Left lung (tissue), 14 donors: ENCODE data around the gene ANKRD12. TPM values are rescaled to one million over a fixed set of nuclear protein-coding genes. Genes with fewer than 3 reads are reported as not detected.
"Not testable (repeated sequence)": the region's sequence is repeated elsewhere in the genome, so short reads cannot be mapped to it uniquely, and the experiment has no call there.

ENCODE experiments used
- ATAC-seq: fragments of 200-7000 bp; cut with Tn5 transposase; one replicate; pipeline ENCODE4 v1.9.1; 2020; ENCODE audit warnings: moderate library complexity
- DNase-seq, 4 donors: peaks; one replicate each; pipeline ENCODE4 v3.0.0-alpha.2; 2013 to 2020
- H3K27ac ChIP-seq, 2 donors: fragments of 200-600 bp; sonication (generic) in 1 of 2; one replicate each; pipeline versions ENCODE4 v1.5.0 to v1.8.0; 2020 to 2021
- H3K27me3 ChIP-seq, 2 donors: fragments of 200-600 bp; sonication (generic) in 1 of 2; one replicate each; pipeline versions ENCODE4 v1.5.0 to v1.8.0; 2020 to 2021
- H3K36me3 ChIP-seq, 2 donors: fragments of 200-600 bp; sonication (generic) in 1 of 2; one replicate each; pipeline versions ENCODE4 v1.5.0 to v1.8.0; 2020 to 2021
- H3K4me1 ChIP-seq, 2 donors: fragments of 200-600 bp; one replicate each; pipeline ENCODE4 v1.8.0; 2021
- H3K4me3 ChIP-seq, 2 donors: fragments of 200-600 bp; sonication (generic) in 1 of 2; one replicate each; pipeline versions ENCODE4 v1.5.0 to v1.8.0; 2020 to 2021; ENCODE audit warnings: mild to moderate bottlenecking in 1 of 2
- H3K9me3 ChIP-seq, 2 donors: fragments of 200-600 bp; sonication (generic) in 1 of 2; one replicate each; pipeline versions ENCODE4 v1.5.0 to v1.8.0; 2020 to 2021
- CTCF ChIP-seq, 2 donors: fragments of 200-600 bp; sonication (generic) in 1 of 2; IDR thresholded peaks; one replicate each; pipeline versions ENCODE4 v1.5.0 to v1.8.0; 2021; ENCODE audit warnings: antibody characterized with exemption in 2 of 2
- intact Hi-C, 2 donors: fragments of 100-400 bp; cut with DNase I; formaldehyde crosslinking; loops; one replicate each; pipeline versions ENCODE4 v1.11.2 to v1.14.2; 2022
- long read RNA-seq, 12 donors: library from polyadenylated mRNA in 2 of 12; unstranded in 2 of 12; transcript quantifications; one replicate each; pipeline ENCODE4 v2.0.0 and lab custom pipeline, GENCODE V29; 2019 to 2026
- polyA plus RNA-seq, 6 donors: library from polyadenylated mRNA; unstranded; fragments of 120-200 nt; gene quantifications; one replicate each; pipeline ENCODE4 v1.2.1, GENCODE V29; 2013; ENCODE audit not compliant: insufficient read length in 6 of 6
- total RNA-seq, 2 donors: library from RNA; stranded (reverse); fragmentation: NEBNext Ultra II Directional; extraction: Animal tissue kit (Norgen Biotek cat#: 25700); gene quantifications; one replicate each; pipeline ENCODE4 v1.2.1, GENCODE V29; 2021
- donor health status: DM: no; HTN: yes; CAD: no.
- donor health status: DM: no; HTN: no; CAD: no.

ANKRD12 gene
- total RNA-seq, result 10 to 100 TPM; 47.6 to 64.3 TPM
- polyA plus RNA-seq, result 10 to 100 TPM; 20.0 to 34.2 (median 30.9) TPM
- long read RNA-seq, donor 1, partial matches to known transcripts, result 45 of 45 reads
- long read RNA-seq, donor 1, other reads (novel, unspliced or antisense), result 0 of 45 reads
- long read RNA-seq, donor 2, partial matches to known transcripts, result 25 of 25 reads
- long read RNA-seq, donor 2, other reads (novel, unspliced or antisense), result 0 of 25 reads
- long read RNA-seq, donor 3, partial matches to known transcripts, result 0 of 9 reads
- long read RNA-seq, donor 3, other reads (novel, unspliced or antisense), result 8 of 9 reads
- long read RNA-seq, donor 4, partial matches to known transcripts, result 10 of 31 reads
- long read RNA-seq, donor 4, other reads (novel, unspliced or antisense), result 21 of 31 reads
- long read RNA-seq, donor 5, result 0 reads
- long read RNA-seq, donor 6, partial matches to known transcripts, result 0 of 1 reads
- long read RNA-seq, donor 6, other reads (novel, unspliced or antisense), result 0 of 1 reads
- long read RNA-seq, donor 7, partial matches to known transcripts, result 0 of 1 reads
- long read RNA-seq, donor 7, other reads (novel, unspliced or antisense), result 0 of 1 reads
- long read RNA-seq, donor 8, result 0 reads
- long read RNA-seq, donor 9, result 0 reads
- long read RNA-seq, donor 10, partial matches to known transcripts, result 4 of 29 reads
- long read RNA-seq, donor 10, other reads (novel, unspliced or antisense), result 25 of 29 reads
- long read RNA-seq, donor 11, result 0 reads
- long read RNA-seq, donor 12, partial matches to known transcripts, result 0 of 9 reads
- long read RNA-seq, donor 12, other reads (novel, unspliced or antisense), result 9 of 9 reads

- peaks cover 0 to 33% of the 10 kb centered on the region in 2 donors for H3K36me3 ChIP-seq
- intact Hi-C loops, result no loop called here
- peak within 1 kb of the TSS; percentile 99 for H3K27ac ChIP-seq
- H3K9me3 ChIP-seq, result no peaks in the 10 kb centered on the region
- peaks cover 18 to 68% of the 10 kb centered on the region in 2 donors for H3K4me1 ChIP-seq
- DNase-seq, result peak; percentile 98 to 99 (median 99)
- peak within 1 kb of the TSS; percentile 78 to 80 for H3K4me3 ChIP-seq
- no peaks in the 10 kb centered on the region for H3K27me3 ChIP-seq
- peak; percentile 96 for ATAC-seq
- TF ChIP-seq CTCF (IDR thresholded peaks at IDR 0.05), result no peak
These were observed at the start of gene ANKRD12 for GRCh38 chr18:9136315-9137155. TSS of gene ANKRD12 (plus strand) at chr18:9136781. CDS start at chr18:9182433, 45,652 bp downstream.

- intact Hi-C loops, result loop anchor here in 1 of 2 donors (10.0 kb wide), 1 partner anchor 58 kb away; no protein-coding TSS in a partner anchor
- Histone ChIP-seq H3K27ac (no peak overlapping the region), H3K27me3 (no peaks in the 10 kb centered on the region), H3K4me3 (no peak overlapping the region), H3K36me3 (no peaks in the 10 kb centered on the region), H3K9me3 (no peaks in the 10 kb centered on the region), H3K4me1 (peaks cover 9 to 28% of the 10 kb centered on the region in 2 donors)
- TF ChIP-seq CTCF (IDR thresholded peaks at IDR 0.05), result no peak
- no peak for DNase-seq
- no peak for ATAC-seq
These were observed 49.4 kb upstream of the ANKRD12 start for GRCh38 chr18:9087144-9087543.

- Histone ChIP-seq H3K4me3 (no peak overlapping the region), H3K27ac (no peak overlapping the region), H3K4me1 (peaks cover 0 to 23% of the 10 kb centered on the region in 2 donors), H3K9me3 (no peaks in the 10 kb centered on the region), H3K27me3 (no peaks in the 10 kb centered on the region), H3K36me3 (no peaks in the 10 kb centered on the region)
- intact Hi-C loops, result loop anchor here in 1 of 2 donors (10.0 kb wide), 1 partner anchor 57 kb away; no protein-coding TSS in a partner anchor
- ATAC-seq (no peak), DNase-seq (no peak)
- TF ChIP-seq CTCF (IDR thresholded peaks at IDR 0.05), result no peak
These were observed 48.3 kb upstream of the ANKRD12 start for GRCh38 chr18:9088252-9088651.

- not testable (repeated sequence) for ATAC-seq
These were observed 47.9 kb upstream of the ANKRD12 start for GRCh38 chr18:9088727-9089126.

GRCh38 chr18:9090578-9090977 is 46.0 kb upstream of the ANKRD12 start:
- DNase-seq (no peak), ATAC-seq (no peak)
- H3K4me1 ChIP-seq, result peaks cover 0 to 25% of the 10 kb centered on the region in 2 donors
- no peaks in the 10 kb centered on the region for H3K27me3 ChIP-seq
- no peak overlapping the region for H3K27ac ChIP-seq
- TF ChIP-seq CTCF (IDR thresholded peaks at IDR 0.05), result no peak
- no peaks in the 10 kb centered on the region for H3K36me3 ChIP-seq
- H3K4me3 ChIP-seq, result no peak overlapping the region
- no peaks in the 10 kb centered on the region for H3K9me3 ChIP-seq
- intact Hi-C loops, result no loop called here

More at GRCh38 chr18:9088727-9089126, 47.9 kb upstream of the ANKRD12 start:
- not testable (repeated sequence) for DNase-seq, H3K9me3 ChIP-seq, H3K27ac ChIP-seq, H3K4me3 ChIP-seq, H3K27me3 ChIP-seq, H3K36me3 ChIP-seq
- peaks cover 0 to 21% of the 10 kb centered on the region in 2 donors for H3K4me1 ChIP-seq
- intact Hi-C loops, result loop anchor here in 1 of 2 donors (10.0 kb wide), 1 partner anchor 56 kb away; no protein-coding TSS in a partner anchor
